Activated naive CD8-positive, alpha-beta T cell treated with anti-CD3 and anti-CD28 coated beads, Interleukin-2, amount 10 ng/mL, durations not matched to agents 7 days and 5 days (primary cell): ENCODE measurements around the gene PLPPR3. TPM values are rescaled to one million over a fixed set of nuclear protein-coding genes. Genes with fewer than 3 reads are reported as not detected.
A peak's percentile ranks its signal among the peaks of the same experiment; 100 is the strongest.

ENCODE experiments used
- ATAC-seq: fragments of 150-1000 bp; cut with Tn5 transposase; one replicate; pipeline ENCODE4 v1.10.0; 2021; ENCODE audit warnings: low read depth, moderate library complexity
- POLR2A ChIA-PET: fragments of 350-600 bp; sonication (Branson Sonifier 250); formaldehyde crosslinking; loops from one replicate; lab custom pipeline; 2021; ENCODE audit warnings: antibody characterized with exemption; lab: Charles Lee
- DNase-seq: peaks from one replicate; pipeline ENCODE4 v3.0.0; 2021
- H3K27ac Mint-ChIP-seq: one replicate; pipeline ENCODE4 v1.8.0; 2022; ENCODE audit warnings: mild to moderate bottlenecking, mixed read lengths
- H3K27me3 Mint-ChIP-seq: one replicate; pipeline ENCODE4 v1.8.0; 2022; ENCODE audit warnings: mild to moderate bottlenecking, moderate library complexity, mixed read lengths
- H3K36me3 Mint-ChIP-seq: one replicate; pipeline ENCODE4 v1.8.0; 2021; ENCODE audit warnings: mild to moderate bottlenecking, mixed read lengths
- H3K4me1 Mint-ChIP-seq: one replicate; pipeline ENCODE4 v1.8.0; 2021; ENCODE audit warnings: mixed read lengths
- H3K4me3 Mint-ChIP-seq: one replicate; pipeline ENCODE4 v1.8.0; 2022; ENCODE audit warnings: mild to moderate bottlenecking, moderate library complexity, mixed read lengths
- H3K9me3 Mint-ChIP-seq: one replicate; pipeline ENCODE4 v1.8.0; 2021; ENCODE audit warnings: mixed read lengths
- total RNA-seq, 2 experiments: library from RNA; stranded (reverse); gene quantifications; one replicate each; pipeline ENCODE4 v1.2.3, GENCODE V29; 2021

The PLPPR3 gene
- total RNA-seq, 2 experiments from 2014 or later: not detected

DNA sequence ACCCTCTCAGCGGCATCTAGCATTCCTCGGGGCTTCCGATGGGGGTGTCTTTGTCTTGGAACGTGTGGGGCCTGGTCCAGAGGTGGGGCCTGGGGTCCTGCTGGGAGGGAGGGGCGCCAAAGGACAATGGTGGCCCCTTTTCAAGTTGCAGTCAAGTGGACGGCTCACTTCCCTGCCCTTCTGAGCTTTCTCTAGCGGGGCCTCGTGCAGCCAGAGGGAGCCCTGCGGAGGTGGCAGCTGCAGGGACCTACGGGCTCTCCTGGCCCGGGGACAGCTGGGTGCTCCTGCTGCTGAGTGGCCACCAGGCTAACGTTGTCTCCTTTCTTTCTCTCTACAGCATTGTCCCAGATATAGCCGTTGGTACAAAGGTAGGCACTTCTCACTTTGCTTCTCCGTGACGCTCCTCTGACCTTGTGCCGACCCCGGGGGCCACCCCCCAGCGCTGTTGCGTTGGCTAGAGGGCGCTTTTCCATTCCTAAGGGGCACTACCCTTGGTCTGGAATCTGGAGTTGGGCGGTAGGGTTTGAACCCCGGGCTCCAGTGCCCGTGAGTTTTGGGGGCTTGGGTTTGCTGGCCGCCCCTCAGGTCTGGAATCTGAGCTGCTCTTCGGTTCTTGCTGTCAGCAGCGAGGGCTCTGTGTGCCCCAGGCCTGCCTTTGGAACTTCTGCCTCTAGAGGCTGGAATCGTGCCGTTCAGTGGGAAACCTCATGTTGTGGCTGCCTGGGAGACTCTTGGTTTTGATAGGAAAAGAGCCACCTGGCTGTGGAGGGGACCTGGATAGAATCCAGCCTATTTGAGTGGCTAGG is 22.5 kb downstream of the PLPPR3 start:
- peak overlapping the region; percentile 78 for H3K27ac Mint-ChIP-seq
- peak; percentile 49 for DNase-seq
- H3K4me1 Mint-ChIP-seq: peaks cover 27% of the 10 kb centered on the region

DNA sequence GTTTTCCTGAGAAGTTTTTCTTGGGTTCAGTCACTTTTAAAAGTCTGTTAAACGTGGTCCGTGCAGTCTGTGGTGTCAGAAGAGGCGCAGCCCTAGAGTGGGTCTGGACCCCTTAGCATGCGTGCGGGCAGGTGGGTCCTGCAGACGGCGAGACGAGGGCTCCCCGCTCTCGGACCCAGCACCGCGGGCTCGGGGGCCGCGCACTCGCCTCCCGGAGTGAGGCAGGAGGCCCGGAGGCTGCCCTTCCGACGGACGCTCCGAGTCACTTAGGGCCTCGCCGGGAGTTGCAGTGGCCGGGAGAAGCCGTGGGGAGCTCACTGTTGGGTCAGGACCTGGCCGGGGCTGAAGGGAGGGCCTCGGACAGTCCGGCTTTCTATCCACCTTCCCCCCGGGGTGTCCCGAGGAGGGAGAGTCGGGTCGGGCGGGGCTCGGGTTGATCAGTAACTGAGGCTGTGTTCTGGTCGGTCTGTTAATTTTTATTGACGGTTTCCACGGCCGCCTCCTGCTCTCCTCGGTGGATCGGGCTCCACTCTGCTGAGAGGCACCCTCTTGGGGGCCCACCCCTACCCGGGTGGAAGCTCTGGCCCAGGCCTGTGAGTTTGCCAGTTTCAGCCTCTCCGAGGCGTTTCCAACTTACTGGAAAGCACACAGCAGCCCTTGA is 23.2 kb downstream of the PLPPR3 start:
- POLR2A ChIA-PET: interaction anchor here (0.5 to 1.8 kb wide), 4 partner anchors 9 to 327 kb away, joined by 3 to 5 read pairs (median 3); partner anchors contain the start of gene RNF126
- ATAC-seq: no peak
- H3K4me3 Mint-ChIP-seq: peak overlapping the region; percentile 92
- peaks cover 27% of the 10 kb centered on the region for H3K4me1 Mint-ChIP-seq
- H3K36me3 Mint-ChIP-seq: peaks cover 24% of the 10 kb centered on the region
- H3K27ac Mint-ChIP-seq: peak overlapping the region; percentile 89
- no peaks in the 10 kb centered on the region for H3K9me3 Mint-ChIP-seq
- no peaks in the 10 kb centered on the region for H3K27me3 Mint-ChIP-seq
- DNase-seq: peak; percentile 55

More for the DNA sequence above, 22.5 kb downstream of the PLPPR3 start:
- Mint-ChIP-seq H3K27me3 (no peaks in the 10 kb centered on the region), H3K4me3 (peak overlapping the region; percentile 92), H3K9me3 (no peaks in the 10 kb centered on the region), H3K36me3 (peaks cover 24% of the 10 kb centered on the region)
- POLR2A ChIA-PET: interaction anchor here (1.8 kb wide), 1 partner anchor 136 kb away, joined by 5 read pairs; the partner anchor contains the start of gene RNF126
- ATAC-seq: no peak

DNA sequence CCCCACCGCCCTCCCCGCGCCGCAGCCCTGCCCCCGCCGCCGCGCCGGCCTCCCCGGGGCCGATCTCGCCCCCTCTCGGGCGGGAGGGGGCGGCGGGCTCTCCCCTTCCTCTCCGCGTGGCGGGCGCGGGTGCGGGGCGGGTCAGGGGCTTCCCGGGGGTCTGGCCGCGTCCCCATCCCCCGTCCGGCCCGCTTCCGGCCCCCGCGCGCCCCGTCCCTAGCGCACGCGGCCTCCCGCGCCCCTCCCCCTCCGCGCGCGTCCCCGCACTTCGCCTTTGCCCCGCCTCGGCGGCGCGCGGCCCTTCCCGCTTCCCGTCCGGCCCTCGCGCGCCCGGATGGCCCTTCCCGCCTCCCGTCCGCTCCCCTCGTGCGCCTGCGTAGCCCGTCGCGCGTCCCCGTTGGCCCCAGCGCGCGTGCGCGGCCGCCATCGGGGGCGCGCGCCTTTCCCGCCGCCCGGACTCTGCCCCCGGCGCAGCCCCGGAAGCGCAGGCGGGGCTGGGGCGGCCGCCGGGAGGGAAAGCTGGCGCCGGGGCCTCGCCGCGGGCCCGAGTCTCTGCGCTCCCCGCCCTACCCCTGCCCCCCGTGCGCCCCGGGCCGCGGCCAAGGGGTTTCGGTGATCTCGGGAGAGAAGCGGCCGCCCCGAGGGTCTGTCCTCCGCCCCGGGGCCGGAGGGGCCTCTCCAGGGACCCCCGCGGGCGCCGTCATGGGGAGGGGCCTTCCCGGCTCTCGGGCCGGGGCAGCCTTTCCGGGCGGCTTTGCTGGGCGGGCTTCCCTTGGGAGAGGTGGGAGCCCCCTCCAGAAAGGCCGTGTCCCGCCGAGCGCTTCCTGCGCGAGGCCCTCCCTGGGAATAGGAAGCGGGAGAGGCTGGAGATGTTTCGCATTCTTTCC is 24.0 kb downstream of the PLPPR3 start:
- H3K27me3 Mint-ChIP-seq: no peaks in the 10 kb centered on the region
- no peaks in the 10 kb centered on the region for H3K9me3 Mint-ChIP-seq
- ATAC-seq (peak; percentile 35), DNase-seq (peak; percentile 98)
- POLR2A ChIA-PET: interaction anchor here (0.5 to 1.8 kb wide), 5 partner anchors 9 to 328 kb away, joined by 3 to 5 read pairs (median 3); partner anchors contain the start of genes RNF126 and TPGS1
- peak overlapping the region; percentile 89 for H3K27ac Mint-ChIP-seq
- H3K36me3 Mint-ChIP-seq: peaks cover 22% of the 10 kb centered on the region
- H3K4me3 Mint-ChIP-seq: peak overlapping the region; percentile 92
- peaks cover 26% of the 10 kb centered on the region for H3K4me1 Mint-ChIP-seq

GRCh38 chr19:796692-797527 is 24.8 kb downstream of the PLPPR3 start, which contains the start of gene PTBP1:
PTBP1 (plus strand) TSS chr19:797452; CDS start chr19:797498, 46 bp downstream.
- Mint-ChIP-seq H3K36me3 (peaks cover 19% of the 10 kb centered on the region), H3K4me3 (peak within 1 kb of the TSS; percentile 92), H3K27ac (peak within 1 kb of the TSS; percentile 89), H3K4me1 (peaks cover 24% of the 10 kb centered on the region), H3K27me3 (no peaks in the 10 kb centered on the region), H3K9me3 (no peaks in the 10 kb centered on the region)
- DNase-seq (peak; percentile 99), ATAC-seq (peak; percentile 81)
- POLR2A ChIA-PET: interaction anchor here (0.7 to 1.2 kb wide), 5 partner anchors 116 to 472 kb away, joined by 3 to 5 read pairs (median 3); partner anchors contain the start of gene TPGS1

DNA sequence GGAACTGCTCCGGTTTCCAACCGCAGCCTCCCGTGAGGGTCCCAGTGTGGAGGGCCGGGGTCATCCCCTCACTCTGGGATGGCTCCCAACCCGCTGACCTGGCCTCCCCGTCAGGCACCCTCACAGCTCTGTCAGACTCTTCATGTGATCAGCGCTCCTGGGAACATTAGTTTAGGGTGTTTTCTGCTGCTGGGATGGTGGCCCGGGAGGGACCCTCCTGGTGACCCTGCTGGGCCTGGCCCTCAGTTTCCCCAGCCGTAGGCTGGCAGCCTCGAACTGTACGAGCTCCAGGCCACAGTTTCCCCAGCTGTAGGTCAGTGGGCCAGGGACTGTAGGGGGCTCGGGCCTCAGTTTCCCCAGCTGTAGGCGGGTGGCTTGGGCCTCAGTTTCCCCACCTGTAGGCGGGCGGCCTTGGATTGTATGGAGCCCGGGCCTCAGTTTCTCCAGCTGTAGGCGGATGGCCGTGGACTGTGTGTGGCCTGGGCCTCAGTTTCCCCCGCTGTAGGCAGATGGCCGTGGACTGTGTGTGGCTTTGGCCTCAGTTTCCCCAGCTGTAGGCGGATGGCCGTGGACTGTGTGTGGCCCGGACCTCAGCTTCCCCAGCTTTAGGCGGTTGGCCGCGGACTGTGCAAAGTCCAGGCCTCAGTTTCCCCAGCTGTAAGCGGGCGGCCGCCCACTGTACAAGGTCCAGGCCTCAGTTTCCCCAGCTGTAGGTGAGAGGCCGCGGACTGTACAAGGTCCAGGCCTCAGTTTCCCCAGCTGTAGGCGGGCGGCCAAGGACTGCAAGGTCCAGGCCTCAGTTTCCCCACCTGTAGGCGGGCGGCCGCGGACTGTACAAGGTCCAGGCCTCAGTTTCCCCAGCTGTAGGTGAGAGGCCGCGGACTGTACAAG is 25.8 kb downstream of the PLPPR3 start:
- H3K4me3 Mint-ChIP-seq: peak overlapping the region; percentile 90
- no peaks in the 10 kb centered on the region for H3K27me3 Mint-ChIP-seq
- POLR2A ChIA-PET: interaction anchor here (1.0 to 1.2 kb wide), 2 partner anchors 115 to 473 kb away, joined by 3 read pairs; no protein-coding TSS in a partner anchor
- no peaks in the 10 kb centered on the region for H3K9me3 Mint-ChIP-seq
- peaks cover 19% of the 10 kb centered on the region for H3K36me3 Mint-ChIP-seq
- DNase-seq: no peak
- ATAC-seq: no peak
- H3K27ac Mint-ChIP-seq: no peak overlapping the region
- H3K4me1 Mint-ChIP-seq: peaks cover 18% of the 10 kb centered on the region

GRCh38 chr19:795073-795611 is 26.6 kb downstream of the PLPPR3 start:
- Mint-ChIP-seq H3K4me3 (no peak overlapping the region), H3K4me1 (peaks cover 12% of the 10 kb centered on the region), H3K27ac (no peak overlapping the region), H3K27me3 (no peaks in the 10 kb centered on the region), H3K36me3 (peaks cover 15% of the 10 kb centered on the region), H3K9me3 (no peaks in the 10 kb centered on the region)
- POLR2A ChIA-PET: no interaction called here
- no peak for ATAC-seq
- DNase-seq: no peak

DNA sequence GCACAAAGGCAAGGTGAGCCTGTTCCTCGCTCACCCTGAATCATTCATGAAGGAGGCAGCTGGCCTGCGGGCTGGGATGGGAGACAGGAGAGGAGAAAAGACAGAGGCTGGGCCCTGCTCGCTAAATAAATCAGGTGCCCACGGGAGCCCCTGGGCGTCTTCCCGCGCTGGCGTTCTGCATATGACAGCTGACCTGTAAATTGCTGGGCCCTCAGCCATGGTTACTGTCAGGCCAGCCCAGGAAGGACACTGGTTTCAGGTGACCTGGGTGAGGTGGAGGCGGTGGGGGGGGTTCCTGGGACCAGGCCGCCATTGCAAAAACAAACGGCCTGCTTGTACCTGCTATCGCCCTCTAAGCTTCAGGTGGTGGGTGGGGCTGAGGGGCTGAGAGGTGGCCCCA is 27.9 kb downstream of the PLPPR3 start:
- ATAC-seq (no peak), DNase-seq (no peak)
- Mint-ChIP-seq H3K9me3 (no peaks in the 10 kb centered on the region), H3K27me3 (no peaks in the 10 kb centered on the region), H3K4me3 (no peak overlapping the region), H3K36me3 (peaks cover 3% of the 10 kb centered on the region), H3K27ac (no peak overlapping the region), H3K4me1 (peaks cover 5% of the 10 kb centered on the region)
- POLR2A ChIA-PET: no interaction called here

GRCh38 chr19:792306-792885 is 29.4 kb downstream of the PLPPR3 start:
- POLR2A ChIA-PET: no interaction called here
- no peak for DNase-seq
- H3K4me3 Mint-ChIP-seq: no peak overlapping the region

DNA sequence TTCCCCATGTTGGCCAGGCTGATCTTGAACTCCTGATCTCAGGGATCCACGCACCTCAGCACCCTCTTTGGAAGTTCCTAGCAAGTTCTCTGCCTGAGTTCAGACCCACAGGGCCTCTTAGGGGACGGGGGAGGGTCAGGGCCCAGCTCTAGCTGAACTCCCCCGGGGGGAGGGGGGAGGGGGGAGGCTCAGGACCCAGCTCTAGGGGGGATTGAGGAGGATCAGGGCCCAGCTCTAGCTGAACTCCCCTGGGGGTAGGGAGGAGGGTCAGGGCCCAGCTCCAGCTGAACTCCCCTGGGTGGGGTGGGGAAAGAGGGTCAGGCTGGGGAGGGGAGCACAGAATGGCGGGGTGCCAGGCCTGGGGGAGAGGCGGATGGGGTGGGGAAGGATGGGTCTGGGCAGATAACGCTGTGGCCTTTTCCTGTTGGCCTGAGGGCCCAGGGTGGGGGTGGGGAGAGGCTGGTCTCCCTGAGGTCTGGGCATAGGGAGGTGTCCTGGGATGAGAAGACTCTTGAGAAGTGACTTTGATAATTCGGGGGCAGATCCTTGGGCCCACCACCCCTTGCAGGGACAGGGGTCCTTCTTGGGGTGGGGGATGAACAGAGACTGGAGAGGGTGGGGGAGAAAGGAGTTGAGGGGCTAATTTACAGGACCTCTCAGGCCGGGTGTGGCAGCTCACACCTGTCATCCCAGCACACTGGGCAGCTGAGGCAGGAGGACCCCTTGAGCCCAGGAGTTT is 30.0 kb downstream of the PLPPR3 start:
- H3K36me3 Mint-ChIP-seq: no peaks in the 10 kb centered on the region
- DNase-seq (no peak), ATAC-seq (no peak)
- H3K27ac Mint-ChIP-seq: no peak overlapping the region
- POLR2A ChIA-PET: no interaction called here
- no peaks in the 10 kb centered on the region for H3K9me3 Mint-ChIP-seq
- no peaks in the 10 kb centered on the region for H3K27me3 Mint-ChIP-seq
- H3K4me1 Mint-ChIP-seq: peaks cover 5% of the 10 kb centered on the region
- H3K4me3 Mint-ChIP-seq: no peak overlapping the region

More at GRCh38 chr19:792306-792885, 29.4 kb downstream of the PLPPR3 start:
- peaks cover 6% of the 10 kb centered on the region for H3K4me1 Mint-ChIP-seq
- H3K27me3 Mint-ChIP-seq: no peaks in the 10 kb centered on the region
- H3K27ac Mint-ChIP-seq: no peak overlapping the region
- no peak for ATAC-seq
- no peaks in the 10 kb centered on the region for H3K36me3 Mint-ChIP-seq
- H3K9me3 Mint-ChIP-seq: no peaks in the 10 kb centered on the region

- H3K9me3 Mint-ChIP-seq: no peaks in the 10 kb centered on the region
- no peaks in the 10 kb centered on the region for H3K36me3 Mint-ChIP-seq
- no peaks in the 10 kb centered on the region for H3K27me3 Mint-ChIP-seq
- no peak overlapping the region for H3K4me3 Mint-ChIP-seq
- POLR2A ChIA-PET: no interaction called here
- no peak overlapping the region for H3K27ac Mint-ChIP-seq
- ATAC-seq (no peak), DNase-seq (no peak)
- H3K4me1 Mint-ChIP-seq: peaks cover 4% of the 10 kb centered on the region
These were observed 30.7 kb downstream of the PLPPR3 start for GRCh38 chr19:791007-791566.
